NCI-H748 (cell line): ENCODE measurements around the gene MIA2.
"Not testable (repeated sequence)": the region's sequence is repeated elsewhere in the genome, so short reads cannot be mapped to it uniquely, and the experiment has no call there.

Experiments
- DNase-seq: peaks from one replicate; lab custom pipeline; 2025; ENCODE audit not compliant: unreplicated experiment; lab: John Stamatoyannopoulos, UW

The MIA2 gene

GRCh38 chr14:39229601-39230110, 4.1 kb upstream of the MIA2 start:
- DNase-seq: no peak

GRCh38 chr14:39230416-39231035, 3.2 kb upstream of the MIA2 start:
- DNase-seq: no peak

- peak; percentile 37 for DNase-seq
These were observed 1.8 kb upstream of the MIA2 start for GRCh38 chr14:39231751-39232553.

- no peak for DNase-seq
These were observed 930 bp upstream of the MIA2 start for GRCh38 chr14:39232554-39233415.

- not testable (repeated sequence) for DNase-seq
These were observed 1.3 kb downstream of the MIA2 start for GRCh38 chr14:39234986-39235385.

- DNase-seq: not testable (repeated sequence)
These were observed 1.8 kb downstream of the MIA2 start for GRCh38 chr14:39235466-39235865.

- DNase-seq: no peak
These were observed 7.1 kb downstream of the MIA2 start for GRCh38 chr14:39240769-39241168.

GRCh38 chr14:39241637-39242036, 7.9 kb downstream of the MIA2 start:
- DNase-seq: no peak

- no peak for DNase-seq
These were observed 10.1 kb downstream of the MIA2 start for GRCh38 chr14:39243831-39244230.

GRCh38 chr14:39246618-39247017, 12.9 kb downstream of the MIA2 start:
- no peak for DNase-seq

GRCh38 chr14:39247256-39247655, 13.5 kb downstream of the MIA2 start:
- DNase-seq: no peak

- no peak for DNase-seq
These were observed 17.8 kb downstream of the MIA2 start for GRCh38 chr14:39251547-39251946.

- not testable (repeated sequence) for DNase-seq
These were observed 23.7 kb downstream of the MIA2 start for GRCh38 chr14:39257388-39257787.

- DNase-seq: no peak
These were observed 25.2 kb downstream of the MIA2 start for GRCh38 chr14:39258782-39259545.

- not testable (repeated sequence) for DNase-seq
These were observed 26.4 kb downstream of the MIA2 start for GRCh38 chr14:39260161-39260560.

- DNase-seq: not testable (repeated sequence)
These were observed 28.5 kb downstream of the MIA2 start for GRCh38 chr14:39262214-39262613.

- no peak for DNase-seq
These were observed 30.3 kb downstream of the MIA2 start for GRCh38 chr14:39264057-39264456.

- DNase-seq: no peak
These were observed 30.8 kb downstream of the MIA2 start for GRCh38 chr14:39264558-39264957.

GRCh38 chr14:39265033-39265432, 31.3 kb downstream of the MIA2 start:
- peak; percentile 23 for DNase-seq

- peak; percentile 36 for DNase-seq
These were observed 32.2 kb downstream of the MIA2 start for GRCh38 chr14:39265806-39266524.
